ENCODE data around the gene TIGAR. TPM values are rescaled to one million over a fixed set of nuclear protein-coding genes. Genes with fewer than 3 reads are reported as not detected.

TIGAR gene
- total RNA-seq, 2 experiments from 2014 or later: 8.2 to 8.7 TPM

- Mint-ChIP-seq H3K27me3 (no peaks in the 10 kb centered on the region), H3K36me3 (ENCODE audit: low read depth) (peaks cover 88% of the 10 kb centered on the region), H3K27ac (peak overlapping the region; percentile 75), H3K4me3 (peak overlapping the region; percentile 18), H3K9me3 (no peaks in the 10 kb centered on the region), H3K4me1 (ENCODE audit: low read depth) (peaks cover 91% of the 10 kb centered on the region)
- ATAC-seq (no peak), DNase-seq (no peak)
- CTCF ChIA-PET: interaction anchor here (1.0 to 4.2 kb wide), 2 partner anchors 8 to 9 kb away, joined by 3 to 24 read pairs; no protein-coding TSS in a partner anchor
- TF ChIP-seq CTCF (IDR thresholded peaks at IDR 0.05): no peak
- intact Hi-C loops (cut with micrococcal nuclease): loop anchor here (5.0 kb wide), 1 partner anchor 294 kb away; no protein-coding TSS in a partner anchor
- POLR2A ChIA-PET: interaction anchor here (0.9 to 5.5 kb wide), 5 partner anchors 7 to 140 kb away, joined by 3 to 49 read pairs (median 7); partner anchors contain the start of gene CCND2
Observed at GRCh38 chr12:4286228-4286627, 34.8 kb upstream of the TIGAR start.

GRCh38 chr12:4286771-4287317 is 34.2 kb upstream of the TIGAR start:
- intact Hi-C loops (cut with micrococcal nuclease): loop anchor here (5.0 kb wide), 1 partner anchor 295 kb away; no protein-coding TSS in a partner anchor
- peak overlapping the region; percentile 75 for H3K27ac Mint-ChIP-seq
- ChIA-PET POLR2A (interaction anchor here (0.9 to 3.8 kb wide), 6 partner anchors 11 to 390 kb away, joined by 3 to 46 read pairs (median 5); partner anchors contain the start of gene CCND2), CTCF (interaction anchor here (2.7 to 4.2 kb wide), 2 partner anchors 10 to 293 kb away, joined by 6 to 24 read pairs; no protein-coding TSS in a partner anchor)
- DNase-seq (no peak), ATAC-seq (no peak)
- TF ChIP-seq CTCF (IDR thresholded peaks at IDR 0.05): no peak
- peaks cover 91% of the 10 kb centered on the region for H3K4me1 Mint-ChIP-seq (ENCODE audit: low read depth)
- H3K27me3 Mint-ChIP-seq: no peaks in the 10 kb centered on the region
- H3K4me3 Mint-ChIP-seq: no peak overlapping the region
- H3K9me3 Mint-ChIP-seq: no peaks in the 10 kb centered on the region
- H3K36me3 Mint-ChIP-seq (ENCODE audit: low read depth): peaks cover 90% of the 10 kb centered on the region

GRCh38 chr12:4287325-4288211 is 33.4 kb upstream of the TIGAR start:
- ATAC-seq: peak; percentile 49
- Mint-ChIP-seq H3K4me1 (ENCODE audit: low read depth) (peaks cover 90% of the 10 kb centered on the region), H3K27me3 (no peaks in the 10 kb centered on the region), H3K9me3 (no peaks in the 10 kb centered on the region), H3K27ac (peak overlapping the region; percentile 84), H3K4me3 (no peak overlapping the region), H3K36me3 (ENCODE audit: low read depth) (peaks cover 88% of the 10 kb centered on the region)
- intact Hi-C loops (cut with micrococcal nuclease): loop anchor here (5.0 kb wide), 1 partner anchor 295 kb away; no protein-coding TSS in a partner anchor
- CTCF ChIA-PET: interaction anchor here (2.7 to 4.2 kb wide), 2 partner anchors 10 to 293 kb away, joined by 6 to 24 read pairs; no protein-coding TSS in a partner anchor
- POLR2A ChIA-PET: interaction anchor here (0.6 to 3.8 kb wide), 9 partner anchors 10 to 390 kb away, joined by 3 to 46 read pairs (median 5); partner anchors contain the start of gene CCND2
- TF ChIP-seq CTCF (IDR thresholded peaks at IDR 0.05): no peak
- DNase-seq: no peak

GRCh38 chr12:4288296-4289131 is 32.5 kb upstream of the TIGAR start:
- Mint-ChIP-seq H3K4me3 (peak overlapping the region; percentile 43), H3K27me3 (no peaks in the 10 kb centered on the region), H3K4me1 (ENCODE audit: low read depth) (peaks cover 92% of the 10 kb centered on the region), H3K9me3 (no peaks in the 10 kb centered on the region), H3K36me3 (ENCODE audit: low read depth) (peaks cover 90% of the 10 kb centered on the region), H3K27ac (peak overlapping the region; percentile 84)
- CTCF ChIA-PET: interaction anchor here (1.2 to 4.2 kb wide), 4 partner anchors 11 to 294 kb away, joined by 4 to 24 read pairs (median 5); no protein-coding TSS in a partner anchor
- POLR2A ChIA-PET: interaction anchor here (0.6 to 8.8 kb wide), 15 partner anchors 9 to 1060 kb away, joined by 3 to 69 read pairs (median 3); no protein-coding TSS in a partner anchor
- ATAC-seq (peak; percentile 17), DNase-seq (no peak)
- no peak for TF ChIP-seq CTCF (IDR thresholded peaks at IDR 0.05)
- intact Hi-C loops (cut with micrococcal nuclease): loop anchor here (5.0 kb wide), 1 partner anchor 296 kb away; no protein-coding TSS in a partner anchor

Measured in activated CD8-positive, alpha-beta T cell treated with anti-CD3 and anti-CD28 coated beads for 36 hours (primary cell).